GM18520 (cell line): ENCODE measurements around the gene DEFB113.

Source experiments
- ATAC-seq: cut with Tn5 transposase; IDR thresholded peaks from one replicate; pipeline ENCODE4 v1.9.1; 2021; ENCODE audit not compliant: unreplicated experiment

Gene DEFB113

DNA sequence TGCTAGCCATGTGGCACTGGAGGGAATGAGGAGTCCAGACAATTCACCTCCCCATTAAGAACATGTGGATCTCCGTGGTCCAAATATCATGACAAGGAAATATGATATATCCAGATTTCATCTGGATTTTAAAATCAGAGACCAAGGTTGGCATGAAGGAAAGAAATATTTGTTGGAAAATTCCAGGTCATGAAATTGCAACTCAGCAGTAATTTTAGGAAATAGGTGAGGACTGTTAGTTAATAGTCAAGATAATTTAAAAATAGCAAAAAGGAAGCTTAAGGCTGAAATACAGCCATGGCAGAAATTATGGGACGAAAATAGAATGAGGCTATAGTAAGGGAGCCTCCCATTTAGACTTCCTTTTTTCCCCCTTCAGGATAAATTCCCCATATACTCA is 32.4 kb downstream of the DEFB113 start:
- ATAC-seq: no peak

GRCh38 chr6:49935387-49935786 is 34.0 kb downstream of the DEFB113 start:
- ATAC-seq: no peak

DNA sequence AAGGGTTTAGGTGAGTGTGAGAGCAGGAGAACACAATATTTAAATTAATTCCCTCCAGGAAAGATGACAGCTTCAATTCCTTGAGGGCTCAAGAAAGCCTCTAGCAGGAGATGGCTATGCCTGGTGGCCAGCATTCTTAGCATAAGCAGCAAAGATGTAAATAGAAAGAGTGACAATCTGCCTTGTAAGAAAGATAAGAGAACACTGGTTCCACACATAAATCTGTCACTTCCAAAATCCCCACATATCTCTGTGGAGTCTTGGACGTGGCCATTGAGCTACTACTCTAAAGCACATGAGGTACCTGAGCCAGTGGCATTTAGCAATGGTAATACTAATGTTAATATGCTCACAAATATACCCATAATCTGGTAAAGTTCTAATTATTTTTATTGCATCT is 34.7 kb downstream of the DEFB113 start:
- no peak for ATAC-seq

DNA sequence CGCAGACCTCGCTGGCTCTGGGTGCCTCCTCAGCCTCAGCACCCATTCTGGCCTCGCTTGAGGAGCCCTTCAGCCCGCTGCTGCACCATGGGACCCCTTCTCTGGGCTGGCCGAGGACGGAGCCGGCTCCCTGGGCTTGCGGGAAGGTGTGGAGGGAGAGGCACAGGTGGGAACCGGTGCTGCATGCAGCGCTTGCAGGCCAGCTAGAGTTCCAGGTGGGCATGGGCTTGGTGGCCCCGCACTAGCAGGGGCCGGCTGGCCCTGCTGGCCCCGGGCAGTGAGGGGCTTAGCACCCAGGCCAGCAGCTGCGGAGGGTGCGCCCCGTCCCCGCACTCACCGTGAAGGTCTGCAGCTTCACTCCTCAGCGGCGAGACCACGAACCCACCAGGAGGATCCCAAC is 35.9 kb downstream of the DEFB113 start:
- no peak for ATAC-seq

- no peak for ATAC-seq
Observed at GRCh38 chr6:49929340-49929739, 40.1 kb downstream of the DEFB113 start.

DNA sequence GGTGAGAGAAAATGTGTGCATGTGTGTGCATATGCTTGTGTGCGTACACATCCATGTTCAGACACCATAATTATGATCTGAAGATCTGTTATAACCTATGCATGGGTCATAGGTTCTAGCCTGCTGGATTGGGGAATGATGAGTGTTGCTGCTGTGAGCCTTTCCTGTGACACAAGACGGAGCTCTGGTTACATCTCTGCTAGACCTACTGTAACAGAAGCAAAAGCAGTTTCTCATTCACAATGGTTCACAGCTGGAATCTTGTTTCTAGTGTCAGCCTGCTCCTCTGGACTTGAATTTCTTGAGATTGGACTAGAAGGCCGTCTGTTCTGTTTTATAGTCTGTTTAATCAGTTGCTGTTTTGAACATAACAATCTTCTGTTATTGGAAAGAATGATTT is 45.6 kb downstream of the DEFB113 start:
- ATAC-seq: no peak

- no peak for ATAC-seq
Observed at GRCh38 chr6:49919935-49920644, 49.3 kb downstream of the DEFB113 start.

GRCh38 chr6:49919261-49919660 is 50.2 kb downstream of the DEFB113 start:
- ATAC-seq: no peak

DNA sequence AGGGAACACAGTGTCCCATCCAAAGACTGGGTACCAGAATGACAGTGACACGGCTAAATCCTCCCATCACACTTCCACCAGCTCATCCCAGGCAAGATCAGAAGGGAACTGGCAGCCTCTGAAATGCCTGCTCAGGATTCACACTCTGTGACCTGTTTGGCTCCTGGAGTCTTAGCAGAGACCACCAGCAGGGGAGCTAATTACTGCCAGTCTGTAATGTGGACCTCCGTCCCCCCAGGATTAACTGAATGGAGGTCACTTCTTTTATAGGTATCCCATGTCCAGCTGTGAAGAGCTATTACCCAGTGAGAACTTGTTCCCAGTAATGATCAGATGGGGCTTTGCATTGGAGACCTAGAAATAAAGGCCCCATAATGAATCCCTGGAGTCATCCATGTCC is 50.6 kb downstream of the DEFB113 start:
- ATAC-seq: no peak
